Brain microvascular endothelial cell (primary cell): Measurements from ENCODE around the gene LRRC1.

ENCODE experiments used
- DNase-seq: peaks from one replicate; pipeline ENCODE4 v3.0.0-alpha.2; 2020
- H3K27ac ChIP-seq: fragments of 250-450 bp; sonication (Bioruptor Pico); 2 replicates; pipeline ENCODE4 v1.5.1; 2020; ENCODE audit warnings: mild to moderate bottlenecking, moderate library complexity
- H3K27me3 ChIP-seq: fragments of 250-450 bp; sonication (Bioruptor Pico); replicated peaks from 2 replicates; pipeline ENCODE4 v1.5.1; 2020; ENCODE audit warnings: mild to moderate bottlenecking
- H3K36me3 ChIP-seq: fragments of 250-450 bp; sonication (Bioruptor Pico); replicated peaks from 2 replicates; pipeline ENCODE4 v1.5.1; 2020; ENCODE audit warnings: mild to moderate bottlenecking
- H3K4me3 ChIP-seq: 2 replicates; pipeline ENCODE4 v1.5.1; 2011; ENCODE audit warnings: low read depth, mild to moderate bottlenecking, control low read depth, low read length, moderate library complexity
- CTCF ChIP-seq: IDR thresholded peaks from 2 replicates; pipeline ENCODE4 v1.5.1; 2011; ENCODE audit warnings: low read depth, mild to moderate bottlenecking, moderate library complexity, low read length, control low read depth, inconsistent platforms; ENCODE audit errors: missing control alignments
- in situ Hi-C: cut with HindIII; loops from 2 replicates; pipeline ENCODE4 v1.10.0; 2017; ENCODE audit warnings: low sequenced_read_pairs, low pct_ligation_motif_present

Gene LRRC1

GRCh38 chr6:53896196-53896595 lies 101.4 kb downstream of the LRRC1 start:
- no peak overlapping the region for H3K27ac ChIP-seq
- in situ Hi-C loops, result no loop called here
- DNase-seq, result no peak
- H3K27me3 ChIP-seq, result no peaks in the 10 kb centered on the region
- H3K36me3 ChIP-seq, result no peaks in the 10 kb centered on the region
- H3K4me3 ChIP-seq, result no peak overlapping the region
- no peak for TF ChIP-seq CTCF

- DNase-seq, result no peak
- in situ Hi-C loops, result no loop called here
- H3K27me3 ChIP-seq, result no peaks in the 10 kb centered on the region
- no peak overlapping the region for H3K27ac ChIP-seq
- no peaks in the 10 kb centered on the region for H3K36me3 ChIP-seq
- no peak overlapping the region for H3K4me3 ChIP-seq
- no peak for TF ChIP-seq CTCF
These were observed 103.4 kb downstream of the LRRC1 start for GRCh38 chr6:53898026-53898795.

GRCh38 chr6:53899512-53899911 lies 104.7 kb downstream of the LRRC1 start:
- Histone ChIP-seq H3K36me3 (no peaks in the 10 kb centered on the region), H3K27me3 (no peaks in the 10 kb centered on the region), H3K4me3 (no peak overlapping the region), H3K27ac (no peak overlapping the region)
- in situ Hi-C loops, result no loop called here
- no peak for TF ChIP-seq CTCF
- DNase-seq, result no peak

- no peak for DNase-seq
- H3K36me3 ChIP-seq, result no peaks in the 10 kb centered on the region
- H3K27me3 ChIP-seq, result no peaks in the 10 kb centered on the region
- in situ Hi-C loops, result no loop called here
- H3K27ac ChIP-seq, result no peak overlapping the region
- H3K4me3 ChIP-seq, result no peak overlapping the region
- no peak for TF ChIP-seq CTCF
These were observed 108.6 kb downstream of the LRRC1 start for GRCh38 chr6:53903357-53903756.

- H3K36me3 ChIP-seq, result no peaks in the 10 kb centered on the region
- no peaks in the 10 kb centered on the region for H3K27me3 ChIP-seq
- TF ChIP-seq CTCF, result no peak
- no peak for DNase-seq
- in situ Hi-C loops, result no loop called here
- no peak overlapping the region for H3K4me3 ChIP-seq
- no peak overlapping the region for H3K27ac ChIP-seq
These were observed 111.3 kb downstream of the LRRC1 start for GRCh38 chr6:53906103-53906502.

GRCh38 chr6:53906842-53907241 lies 112.0 kb downstream of the LRRC1 start:
- in situ Hi-C loops, result no loop called here
- no peak for TF ChIP-seq CTCF
- H3K27ac ChIP-seq, result no peak overlapping the region
- no peak overlapping the region for H3K4me3 ChIP-seq
- H3K27me3 ChIP-seq, result no peaks in the 10 kb centered on the region
- H3K36me3 ChIP-seq, result no peaks in the 10 kb centered on the region
- DNase-seq, result no peak
